ENCODE data around the gene DIS3L2.

- no peak for TF ChIP-seq CTCF (conservative IDR thresholded peaks at IDR 0.05; ENCODE audit: low read depth, low read length)
- TF ChIP-seq CEBPB (IDR thresholded peaks at IDR 0.05; ENCODE audit: low read depth, low read length), result no peak
- no peak for TF ChIP-seq MAZ (IDR thresholded peaks at IDR 0.05; ENCODE audit: borderline replicate concordance, low read depth, low read length)
Measured at GRCh38 chr2:232207174-232207573, 245.7 kb downstream of the DIS3L2 start.
